CD14-positive monocyte (primary cell): ENCODE data around the gene ASCC1. TPM values are rescaled to one million over a fixed set of nuclear protein-coding genes. Genes with fewer than 3 reads are reported as not detected.

Experiments used
- DNase-seq, 3 donors: peaks; one replicate each; pipeline ENCODE4 v3.0.0-alpha.2; 2011 to 2022
- H2AFZ ChIP-seq: 2 replicates; pipeline ENCODE4 v1.6.0; 2012; ENCODE audit warnings: mild to moderate bottlenecking, low read depth, low read length, inconsistent platforms; ENCODE audit not compliant: insufficient read depth, poor library complexity, severe bottlenecking
- H3K27ac ChIP-seq, 2 donors: 1 replicate in 1 of 2; 2 replicates in 1 of 2; pipeline ENCODE4 v1.5.1; 2012 to 2013; ENCODE audit warnings: low read length in 2 of 2, control low read depth in 1 of 2, inconsistent platforms in 1 of 2, low read depth in 1 of 2, mild to moderate bottlenecking in 1 of 2
- H3K27me3 ChIP-seq, 2 donors: one replicate each; pipeline versions ENCODE4 v1.6.0 to v1.6.1; 2011 to 2013; ENCODE audit warnings: low read length in 2 of 2; ENCODE audit not compliant: control insufficient read depth in 2 of 2, insufficient read depth in 2 of 2
- H3K36me3 ChIP-seq, 2 donors: replicated peaks in 1 of 2; 1 replicate in 1 of 2; 2 replicates in 1 of 2; pipeline versions ENCODE4 v1.5.1 to v1.6.1; 2012 to 2013; ENCODE audit warnings: low read length in 2 of 2, control low read depth in 1 of 2, inconsistent platforms in 1 of 2, mild to moderate bottlenecking in 1 of 2; ENCODE audit not compliant: insufficient read depth in 2 of 2, control insufficient read depth in 1 of 2
- H3K4me1 ChIP-seq, 2 donors: 1 replicate in 1 of 2; 2 replicates in 1 of 2; pipeline versions ENCODE4 v1.5.1 to v1.6.1; 2012 to 2013; ENCODE audit warnings: low read length in 2 of 2, control low read depth in 1 of 2, inconsistent platforms in 1 of 2, mild to moderate bottlenecking in 1 of 2, moderate library complexity in 1 of 2; ENCODE audit not compliant: insufficient read depth in 2 of 2, control insufficient read depth in 1 of 2
- H3K4me2 ChIP-seq: replicated peaks from 2 replicates; pipeline ENCODE3; 2012; ENCODE audit warnings: low read length, moderate library complexity, mild to moderate bottlenecking; ENCODE audit not compliant: poor library complexity, severe bottlenecking; ENCODE audit errors: extremely low read depth
- H3K4me3 ChIP-seq, 3 experiments: fragments of 200-600 bp in 1 of 3; sonication (generic) in 1 of 3; replicated peaks in 1 of 3; 1 replicate in 2 of 3; 2 replicates in 1 of 3; pipeline ENCODE4 v1.5.1; 2011 to 2013; ENCODE audit warnings: low read length in 3 of 3, mild to moderate bottlenecking in 3 of 3, control low read depth in 2 of 3, low read depth in 2 of 3, inconsistent platforms in 1 of 3, moderate library complexity in 1 of 3
- H3K79me2 ChIP-seq: 2 replicates; pipeline ENCODE4 v1.6.0; 2012; ENCODE audit warnings: mild to moderate bottlenecking, control low read depth, inconsistent platforms, low read length, moderate library complexity; ENCODE audit not compliant: insufficient read depth
- H3K9ac ChIP-seq: 2 replicates; pipeline ENCODE4 v1.6.0; 2017; ENCODE audit warnings: low read length, mild to moderate bottlenecking; ENCODE audit not compliant: insufficient read depth, poor library complexity, severe bottlenecking
- H3K9me3 ChIP-seq, 2 donors: replicated peaks in 1 of 2; 1 replicate in 1 of 2; 2 replicates in 1 of 2; pipeline versions ENCODE4 v1.5.1 to v1.6.1; 2012 to 2013; ENCODE audit warnings: low read length in 2 of 2, control low read depth in 1 of 2; ENCODE audit not compliant: control insufficient read depth in 1 of 2, insufficient read depth in 1 of 2
- H4K20me1 ChIP-seq: 2 replicates; pipeline ENCODE4 v1.6.0; 2012; ENCODE audit warnings: mild to moderate bottlenecking, low read length, control low read depth, moderate library complexity; ENCODE audit not compliant: insufficient read depth
- H3K27ac Mint-ChIP-seq, 7 donors: one replicate each; pipeline ENCODE4 v1.8.0; 2020; ENCODE audit warnings: mild to moderate bottlenecking in 7 of 7, mixed read lengths in 7 of 7, moderate library complexity in 6 of 7, inconsistent platforms in 2 of 7
- H3K27me3 Mint-ChIP-seq, 3 donors: one replicate each; pipeline ENCODE4 v1.8.0; 2021 to 2022; ENCODE audit warnings: low read depth in 3 of 3, mild to moderate bottlenecking in 3 of 3, mixed read lengths in 3 of 3, moderate library complexity in 3 of 3, inconsistent platforms in 1 of 3
- H3K36me3 Mint-ChIP-seq, 2 donors: one replicate each; pipeline ENCODE4 v1.8.0; 2020; ENCODE audit warnings: mixed read lengths in 2 of 2, inconsistent platforms in 1 of 2, mild to moderate bottlenecking in 1 of 2
- H3K4me1 Mint-ChIP-seq: one replicate; pipeline ENCODE4 v1.8.0; 2020; ENCODE audit warnings: mild to moderate bottlenecking, mixed read lengths
- H3K4me3 Mint-ChIP-seq, 2 donors: one replicate each; pipeline ENCODE4 v1.8.0; 2020; ENCODE audit warnings: mild to moderate bottlenecking in 2 of 2, mixed read lengths in 2 of 2, moderate library complexity in 1 of 2
- H3K9me3 Mint-ChIP-seq, 7 donors: one replicate each; pipeline ENCODE4 v1.8.0; 2020 to 2022; ENCODE audit warnings: mixed read lengths in 7 of 7, mild to moderate bottlenecking in 6 of 7, moderate library complexity in 6 of 7, inconsistent platforms in 2 of 7
- CTCF ChIP-seq: fragments of 200-600 bp; IDR thresholded peaks from one replicate; pipeline ENCODE4 v1.8.0; 2022; ENCODE audit warnings: antibody characterized with exemption, mild to moderate bottlenecking
- WGBS: methylation state at CpG from one replicate; pipeline ENCODE4 v1.1.5; 2013; ENCODE audit warnings: missing lambda C conversion rate; ENCODE audit not compliant: insufficient coverage; 5-methylcytosine and 5-hydroxymethylcytosine counted together
- intact Hi-C, 2 donors: fragments of 100-400 bp; cut with micrococcal nuclease; formaldehyde crosslinking; loops; one replicate each; pipeline versions ENCODE4 v1.15.0 to v1.15.1; 2023
- polyA plus RNA-seq, 3 donors: library from polyadenylated mRNA; depleted of rRNA in 1 of 3; unstranded in 2 of 3; stranded (reverse) in 1 of 3; fragments of 300-500 nt in 2 of 3; fragments of >200 nt in 1 of 3; fragmentation: Illumina TruSeq in 2 of 3; gene quantifications; 1 replicate in 2 of 3; 2 replicates in 1 of 3; pipeline ENCODE4 v1.2.3, GENCODE V29; 2012 to 2021

The ASCC1 gene
- polyA plus RNA-seq, 3 donors = 8.2 to 20.9 (median 17.9) TPM

GRCh38 chr10:72059843-72060822 lies 155.9 kb downstream of the ASCC1 start:
- H3K4me3 Mint-ChIP-seq = no peak overlapping the region
- H3K9me3 Mint-ChIP-seq = no peaks in the 10 kb centered on the region

More at GRCh38 chr10:72059843-72060822, 155.9 kb downstream of the ASCC1 start:
- H3K27me3 ChIP-seq = no peaks in the 10 kb centered on the region
- no peaks in the 10 kb centered on the region for H3K4me1 Mint-ChIP-seq
- WGBS = 93% methylated on average over 13 of the region's 19 CpGs
- H3K4me2 ChIP-seq = no peak overlapping the region
- H2AFZ ChIP-seq = no peak overlapping the region
- no peaks in the 10 kb centered on the region for H4K20me1 ChIP-seq
- no peaks in the 10 kb centered on the region for H3K79me2 ChIP-seq
- no peaks in the 10 kb centered on the region for H3K36me3 ChIP-seq
- H3K27ac ChIP-seq = no peak overlapping the region
- H3K9me3 ChIP-seq = no peaks in the 10 kb centered on the region
- intact Hi-C loops = loop anchor here in 1 of 2 donors (10.0 kb wide), 1 partner anchor 285 kb away; no protein-coding TSS in a partner anchor
- DNase-seq = no peak
- H3K9ac ChIP-seq = no peak overlapping the region
- H3K4me3 ChIP-seq = no peak overlapping the region
- H3K27me3 Mint-ChIP-seq = peaks cover 1 to 10% (median 3%) of the 10 kb centered on the region in 3 donors
- no peaks in the 10 kb centered on the region for H3K4me1 ChIP-seq
- no peaks in the 10 kb centered on the region for H3K36me3 Mint-ChIP-seq
- no peak overlapping the region for H3K27ac Mint-ChIP-seq
- no peak for TF ChIP-seq CTCF
